Measurements from ENCODE around the gene ELF3.
"Not testable (repeated sequence)": the region's sequence is repeated elsewhere in the genome, so short reads cannot be mapped to it uniquely, and the experiment has no call there.

ELF3 gene

DNA sequence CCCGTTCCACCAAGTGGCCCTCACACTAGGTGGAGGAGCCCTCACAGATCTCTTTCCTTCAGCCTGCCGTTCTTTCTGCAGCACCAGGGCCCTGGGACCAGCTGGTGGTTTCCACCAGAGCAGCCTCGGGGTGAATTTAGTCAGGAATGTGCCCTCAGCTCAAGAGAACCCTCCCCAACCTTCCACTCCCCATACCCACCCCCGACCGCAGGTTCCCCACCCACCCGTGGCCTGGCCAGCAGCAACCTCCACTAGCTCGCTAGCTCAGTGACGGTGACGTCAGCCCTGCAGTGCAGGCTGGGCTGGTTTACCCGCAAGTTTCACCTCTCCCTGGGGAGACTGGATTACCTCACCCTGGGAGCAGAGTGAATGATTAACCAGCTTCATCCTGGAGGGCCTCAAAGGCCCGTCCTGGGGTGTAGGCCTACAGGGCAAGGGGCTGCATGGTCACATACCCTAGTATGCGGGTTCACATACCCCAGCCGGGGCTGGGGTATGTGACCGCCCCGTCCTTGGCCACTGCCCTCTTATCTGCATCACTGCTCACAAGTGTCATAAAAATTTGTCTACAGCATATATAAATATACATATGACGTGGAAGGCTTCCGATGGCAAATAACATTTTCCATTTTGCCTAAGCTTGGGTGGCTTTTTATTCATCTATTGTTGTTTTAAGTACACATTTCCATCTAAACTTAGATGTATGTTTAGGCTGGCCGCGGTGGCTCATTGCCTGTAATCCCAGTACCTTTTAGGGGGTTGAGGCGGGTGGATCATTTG is 24.5 kb downstream of the ELF3 start:
- DNase-seq (ENCODE audit: low read depth, low spot score), result no peak

DNA sequence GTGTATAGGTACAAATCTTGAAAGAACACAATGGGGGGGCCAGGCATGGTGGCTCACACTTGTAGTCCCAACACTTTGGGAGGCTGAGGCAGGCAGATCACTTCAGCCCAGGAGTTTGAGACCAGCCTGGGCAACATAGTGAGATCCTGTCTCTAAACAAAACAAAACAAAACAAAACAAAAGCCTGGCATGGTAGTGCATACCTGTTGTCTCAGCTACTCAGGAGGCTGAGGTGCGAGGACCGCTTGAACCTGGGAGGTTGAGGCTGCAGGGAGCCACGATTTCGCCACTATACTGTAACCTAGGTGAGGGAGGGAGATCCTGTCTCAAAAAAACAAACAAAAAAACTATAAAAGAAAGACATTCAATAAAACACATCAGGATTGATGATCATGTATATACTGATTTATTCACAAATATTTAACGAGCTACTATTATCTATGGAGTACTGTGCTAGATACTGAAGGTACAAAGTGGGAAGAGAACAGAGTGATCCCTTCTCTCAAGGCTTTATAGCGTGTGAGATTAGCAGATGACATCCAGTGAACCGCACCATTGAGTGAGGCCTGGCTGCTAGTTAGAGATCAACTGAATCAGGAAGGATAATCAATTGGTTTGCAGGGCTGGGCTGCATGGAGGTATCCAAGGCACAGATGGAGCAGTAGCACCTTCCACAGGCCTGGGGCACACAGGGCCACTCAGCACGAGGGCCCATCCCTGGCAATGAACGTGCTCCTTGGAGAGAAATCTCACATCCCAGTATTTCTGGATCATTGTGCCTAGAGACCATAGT is 26.4 kb downstream of the ELF3 start:
- DNase-seq (ENCODE audit: low read depth, low spot score), result no peak

- DNase-seq (ENCODE audit: low read depth, low spot score), result no peak
These were observed 27.4 kb downstream of the ELF3 start for GRCh38 chr1:202037706-202038296.

DNA sequence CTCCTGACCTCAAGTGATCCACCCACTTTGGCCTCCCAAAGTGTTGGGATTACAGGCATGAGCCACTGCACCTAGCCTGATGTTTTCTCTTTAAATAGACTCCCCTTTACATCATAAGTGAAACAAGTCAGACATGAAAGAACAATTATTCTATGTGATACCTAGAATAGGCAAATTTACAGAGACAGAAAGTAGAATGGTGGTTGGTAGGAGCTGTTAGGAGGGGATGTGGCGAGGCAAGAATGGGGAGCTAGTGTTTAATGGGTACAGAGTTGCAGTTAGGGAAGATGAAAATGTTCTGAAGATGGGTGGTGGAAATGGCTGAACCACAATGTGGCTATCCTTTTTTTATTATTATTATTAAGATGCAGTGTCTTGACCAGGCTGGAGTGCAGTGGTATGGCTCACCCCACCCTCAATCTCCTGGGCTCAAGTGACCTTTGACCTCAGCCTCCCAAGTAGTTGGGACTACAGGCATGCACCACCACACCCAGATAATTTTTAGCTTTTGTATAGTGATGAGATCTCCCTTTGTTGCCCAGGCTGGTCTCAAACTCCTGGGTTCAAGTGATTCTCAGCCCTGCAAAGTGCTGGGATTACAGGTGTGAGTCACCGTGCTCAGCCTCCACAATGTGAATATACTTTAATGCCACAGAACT is 28.4 kb downstream of the ELF3 start:
- DNase-seq (ENCODE audit: low read depth, low spot score), result no peak

GRCh38 chr1:202045705-202046104 is 35.3 kb downstream of the ELF3 start:
- no peak for DNase-seq (ENCODE audit: low read depth, low spot score)

- no peak for DNase-seq (ENCODE audit: low read depth, low spot score)
These were observed 35.8 kb downstream of the ELF3 start for GRCh38 chr1:202046227-202046626.

DNA sequence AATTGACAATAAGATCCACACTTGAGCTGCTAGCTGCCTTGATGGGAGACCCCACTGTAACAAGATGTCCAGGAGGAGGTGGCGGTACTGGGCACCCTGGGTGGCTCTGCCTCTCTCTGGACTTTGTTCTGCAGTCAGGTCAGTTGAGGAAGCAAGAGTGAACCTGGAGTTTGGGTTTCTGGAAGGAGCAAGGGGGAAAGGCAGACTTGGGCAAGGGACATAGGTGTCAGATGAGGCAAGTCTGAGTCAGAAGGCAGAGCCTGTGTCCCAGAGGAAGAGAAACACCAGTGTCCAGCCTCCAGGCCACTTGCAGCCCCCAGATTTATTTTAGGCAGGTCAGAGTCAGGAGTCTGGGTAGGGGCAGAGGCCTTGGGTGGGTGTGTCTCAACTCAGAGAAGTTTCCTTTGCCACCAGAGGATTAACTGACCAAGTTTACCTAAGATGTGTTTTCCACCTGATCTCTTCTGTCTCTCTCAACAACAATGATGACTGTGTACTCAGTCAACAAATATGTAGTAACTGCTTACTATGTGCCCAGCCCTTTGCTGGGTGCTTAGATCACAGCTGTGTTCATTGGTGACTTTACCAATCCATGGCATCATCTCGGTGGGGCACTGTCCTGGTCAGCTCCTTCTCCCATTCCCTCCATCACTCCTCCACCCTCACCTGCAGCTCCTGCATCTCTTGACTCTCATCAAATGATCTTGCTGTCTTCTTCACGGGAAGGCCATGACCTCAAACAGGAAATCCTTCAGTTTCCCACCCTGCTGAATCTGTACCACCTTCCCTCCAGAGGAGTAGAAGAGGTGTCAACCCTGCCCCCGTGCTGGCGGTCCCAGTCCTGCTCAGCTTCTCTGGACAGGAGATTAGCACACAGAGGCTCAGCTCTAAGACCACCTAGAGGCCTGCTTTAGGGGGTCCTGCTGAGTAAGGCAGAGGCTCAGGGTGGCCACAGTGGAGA is 36.6 kb downstream of the ELF3 start:
- no peak for DNase-seq (ENCODE audit: low read depth, low spot score)

GRCh38 chr1:202047977-202048376 is 37.6 kb downstream of the ELF3 start:
- no peak for DNase-seq (ENCODE audit: low read depth, low spot score)

GRCh38 chr1:202049129-202049528 is 38.7 kb downstream of the ELF3 start:
- no peak for DNase-seq (ENCODE audit: low read depth, low spot score)

DNA sequence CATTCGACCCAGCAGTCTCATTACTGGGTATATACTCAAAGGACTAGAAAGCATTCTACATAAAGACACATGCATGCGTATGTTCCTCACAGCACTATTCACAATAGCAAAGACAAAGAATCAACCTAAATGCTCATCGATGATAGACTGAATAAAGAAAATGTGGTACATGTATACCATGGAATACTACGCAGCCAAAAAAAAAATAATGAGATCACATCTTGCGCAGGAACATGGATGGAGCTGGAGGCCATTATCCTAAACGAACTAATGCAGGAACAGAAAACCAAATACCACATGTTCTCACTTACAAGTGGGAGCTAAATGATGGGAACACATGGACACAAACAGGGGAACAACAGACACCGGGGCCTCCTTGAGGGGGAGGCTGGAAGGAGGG is 43.7 kb downstream of the ELF3 start:
- DNase-seq (ENCODE audit: low read depth, low spot score), result no peak

GRCh38 chr1:202054673-202055072 is 44.3 kb downstream of the ELF3 start:
- DNase-seq (ENCODE audit: low read depth, low spot score), result not testable (repeated sequence)

GRCh38 chr1:202056644-202057334 is 46.4 kb downstream of the ELF3 start:
- no peak for DNase-seq (ENCODE audit: low read depth, low spot score)

GRCh38 chr1:202057335-202057704 is 46.9 kb downstream of the ELF3 start:
- DNase-seq (ENCODE audit: low read depth, low spot score), result not testable (repeated sequence)

- no peak for DNase-seq (ENCODE audit: low read depth, low spot score)
These were observed 47.9 kb downstream of the ELF3 start for GRCh38 chr1:202058001-202058908.

DNA sequence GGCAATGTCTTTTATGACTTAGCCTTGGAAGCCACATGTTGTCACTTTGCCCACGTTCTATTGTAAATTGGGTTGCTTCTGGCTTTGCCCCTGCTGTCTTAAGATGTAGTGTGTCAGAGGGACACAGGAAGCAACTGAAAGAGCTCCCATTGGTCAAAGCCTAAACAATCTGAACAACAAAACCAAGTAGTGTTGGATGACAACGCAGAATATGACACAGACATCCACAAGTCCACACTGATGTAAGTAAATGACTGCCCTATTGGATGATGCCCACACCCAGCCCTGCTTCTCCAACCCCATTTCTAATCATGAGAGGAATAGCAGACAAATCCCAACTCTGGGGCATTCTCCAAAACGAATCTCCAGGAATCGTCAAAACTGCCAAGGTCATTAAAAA is 50.7 kb downstream of the ELF3 start:
- no peak for DNase-seq (ENCODE audit: low read depth, low spot score)

DNA sequence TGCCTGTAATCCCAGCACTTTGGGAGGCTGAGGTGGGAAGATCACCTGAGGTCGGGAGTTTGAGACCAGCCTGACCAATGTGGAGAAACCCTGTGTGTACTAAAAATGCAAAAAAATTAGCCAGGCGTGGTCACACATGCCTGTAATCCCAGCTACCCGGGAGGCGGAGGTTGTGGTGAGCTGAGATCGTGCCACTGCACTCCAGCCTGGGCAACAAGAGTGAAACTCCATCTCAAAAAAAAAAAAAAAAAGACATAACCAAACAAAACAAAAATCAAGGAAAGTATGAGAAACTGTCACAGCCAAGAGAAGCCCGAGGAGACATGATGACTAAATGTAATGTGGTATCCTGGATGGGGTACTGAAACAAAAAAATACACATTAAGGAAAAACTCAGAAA is 51.4 kb downstream of the ELF3 start:
- not testable (repeated sequence) for DNase-seq (ENCODE audit: low read depth, low spot score)

GRCh38 chr1:202062636-202063035 is 52.2 kb downstream of the ELF3 start:
- not testable (repeated sequence) for DNase-seq (ENCODE audit: low read depth, low spot score)

GRCh38 chr1:202063093-202063492 is 52.7 kb downstream of the ELF3 start:
- DNase-seq (ENCODE audit: low read depth, low spot score), result no peak

GRCh38 chr1:202064889-202065312 is 54.5 kb downstream of the ELF3 start:
- not testable (repeated sequence) for DNase-seq (ENCODE audit: low read depth, low spot score)
